B cell (primary cell): ENCODE results near the gene ZNF462.

Experiments used
- EZH2 ChIP-seq: IDR thresholded peaks from 2 replicates; pipeline ENCODE4 v1.6.1; 2012; ENCODE audit warnings: borderline replicate concordance, low read depth, mild to moderate bottlenecking, moderate library complexity, low read length; ENCODE audit not compliant: insufficient read depth, poor library complexity, severe bottlenecking
- TF ChIP-seq, protein P1 (sequence below): fragments of 200-600 bp; IDR thresholded peaks from one replicate; pipeline ENCODE4 v1.8.0; 2022; ENCODE audit warnings: antibody characterized with exemption, mild to moderate bottlenecking

- TF ChIP-seq, protein P1, sequence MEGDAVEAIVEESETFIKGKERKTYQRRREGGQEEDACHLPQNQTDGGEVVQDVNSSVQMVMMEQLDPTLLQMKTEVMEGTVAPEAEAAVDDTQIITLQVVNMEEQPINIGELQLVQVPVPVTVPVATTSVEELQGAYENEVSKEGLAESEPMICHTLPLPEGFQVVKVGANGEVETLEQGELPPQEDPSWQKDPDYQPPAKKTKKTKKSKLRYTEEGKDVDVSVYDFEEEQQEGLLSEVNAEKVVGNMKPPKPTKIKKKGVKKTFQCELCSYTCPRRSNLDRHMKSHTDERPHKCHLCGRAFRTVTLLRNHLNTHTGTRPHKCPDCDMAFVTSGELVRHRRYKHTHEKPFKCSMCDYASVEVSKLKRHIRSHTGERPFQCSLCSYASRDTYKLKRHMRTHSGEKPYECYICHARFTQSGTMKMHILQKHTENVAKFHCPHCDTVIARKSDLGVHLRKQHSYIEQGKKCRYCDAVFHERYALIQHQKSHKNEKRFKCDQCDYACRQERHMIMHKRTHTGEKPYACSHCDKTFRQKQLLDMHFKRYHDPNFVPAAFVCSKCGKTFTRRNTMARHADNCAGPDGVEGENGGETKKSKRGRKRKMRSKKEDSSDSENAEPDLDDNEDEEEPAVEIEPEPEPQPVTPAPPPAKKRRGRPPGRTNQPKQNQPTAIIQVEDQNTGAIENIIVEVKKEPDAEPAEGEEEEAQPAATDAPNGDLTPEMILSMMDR: no peak
- TF ChIP-seq EZH2: no peak
These were observed 153.4 kb downstream of the ZNF462 start for GRCh38 chr9:107016383-107016782.
